Measurements from ENCODE around the gene GALNT11.

Gene GALNT11

DNA sequence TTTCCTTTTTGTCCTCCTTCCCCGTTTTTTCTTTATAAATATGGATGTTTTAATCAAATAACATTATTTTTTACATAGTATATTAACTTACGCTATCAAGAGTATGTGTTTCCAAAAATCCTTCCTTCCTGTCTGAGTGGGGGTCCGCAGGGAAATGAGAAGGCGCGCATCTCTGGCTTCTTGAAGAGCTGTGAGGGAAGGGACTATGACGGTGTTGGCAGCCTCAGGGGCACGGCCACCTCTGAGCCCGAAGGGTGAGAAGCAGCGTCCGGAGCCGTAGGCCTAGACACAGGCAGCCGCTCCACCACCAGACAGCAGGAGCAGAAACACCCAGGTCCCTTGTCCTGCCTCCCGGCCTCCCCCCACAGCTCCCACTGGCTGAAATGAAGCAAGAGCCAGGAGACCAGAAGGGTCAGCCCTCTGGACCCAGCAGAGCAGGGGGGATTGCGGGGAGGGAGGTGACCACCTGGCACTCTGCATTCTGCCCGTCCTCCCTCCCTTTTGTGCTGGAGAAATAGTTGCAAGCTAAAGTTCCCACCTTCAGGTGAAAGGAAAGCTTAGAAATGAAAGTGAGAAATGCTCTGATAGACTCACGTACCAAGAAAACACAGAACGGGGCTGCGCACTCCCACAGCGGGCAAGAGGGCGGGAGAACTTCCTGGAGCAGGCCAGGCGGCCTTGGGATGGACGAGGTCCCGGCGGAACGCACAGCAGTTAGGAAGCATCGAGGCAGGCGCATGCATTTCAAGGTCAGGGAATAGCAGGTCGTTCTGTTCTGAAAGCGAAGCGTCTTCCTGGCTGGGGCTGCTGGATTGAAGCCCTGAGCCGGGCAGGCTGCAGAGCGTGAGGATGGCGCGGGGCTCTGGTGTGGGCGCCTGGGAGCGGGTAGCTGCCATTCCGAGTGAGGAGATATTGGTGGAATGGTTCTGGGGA, 105.5 kb downstream of the GALNT11 start:
- Histone ChIP-seq H3K27me3 (replicated peaks; ENCODE audit: control insufficient read depth, insufficient read depth, low read length) (no peaks in the 10 kb centered on the region), H3K4me3 (replicated peaks; ENCODE audit: low read depth, low read length) (no peak overlapping the region), H3K36me3 (ENCODE audit: control insufficient read depth, insufficient read depth, low read length) (peaks cover 30% of the 10 kb centered on the region)
- TF ChIP-seq, protein P1, sequence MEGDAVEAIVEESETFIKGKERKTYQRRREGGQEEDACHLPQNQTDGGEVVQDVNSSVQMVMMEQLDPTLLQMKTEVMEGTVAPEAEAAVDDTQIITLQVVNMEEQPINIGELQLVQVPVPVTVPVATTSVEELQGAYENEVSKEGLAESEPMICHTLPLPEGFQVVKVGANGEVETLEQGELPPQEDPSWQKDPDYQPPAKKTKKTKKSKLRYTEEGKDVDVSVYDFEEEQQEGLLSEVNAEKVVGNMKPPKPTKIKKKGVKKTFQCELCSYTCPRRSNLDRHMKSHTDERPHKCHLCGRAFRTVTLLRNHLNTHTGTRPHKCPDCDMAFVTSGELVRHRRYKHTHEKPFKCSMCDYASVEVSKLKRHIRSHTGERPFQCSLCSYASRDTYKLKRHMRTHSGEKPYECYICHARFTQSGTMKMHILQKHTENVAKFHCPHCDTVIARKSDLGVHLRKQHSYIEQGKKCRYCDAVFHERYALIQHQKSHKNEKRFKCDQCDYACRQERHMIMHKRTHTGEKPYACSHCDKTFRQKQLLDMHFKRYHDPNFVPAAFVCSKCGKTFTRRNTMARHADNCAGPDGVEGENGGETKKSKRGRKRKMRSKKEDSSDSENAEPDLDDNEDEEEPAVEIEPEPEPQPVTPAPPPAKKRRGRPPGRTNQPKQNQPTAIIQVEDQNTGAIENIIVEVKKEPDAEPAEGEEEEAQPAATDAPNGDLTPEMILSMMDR (IDR thresholded peaks at IDR 0.05; ENCODE audit: insufficient read depth, low read length, poor library complexity, severe bottlenecking): no peak
- DNase-seq (ENCODE audit: extremely low read depth, insufficient read length): no peak

- Histone ChIP-seq H3K4me3 (replicated peaks; ENCODE audit: low read depth, low read length) (no peak overlapping the region), H3K36me3 (ENCODE audit: control insufficient read depth, insufficient read depth, low read length) (peaks cover 28% of the 10 kb centered on the region), H3K27me3 (replicated peaks; ENCODE audit: control insufficient read depth, insufficient read depth, low read length) (no peaks in the 10 kb centered on the region)
- TF ChIP-seq, protein P1 (IDR thresholded peaks at IDR 0.05; ENCODE audit: insufficient read depth, low read length, poor library complexity, severe bottlenecking): no peak
- DNase-seq (ENCODE audit: extremely low read depth, insufficient read length): no peak
Measured at GRCh38 chr7:152131981-152132494, 106.6 kb downstream of the GALNT11 start.

- no peak for DNase-seq (ENCODE audit: extremely low read depth, insufficient read length)
- peaks cover 25% of the 10 kb centered on the region for H3K36me3 ChIP-seq (ENCODE audit: control insufficient read depth, insufficient read depth, low read length)
- no peak overlapping the region for H3K4me3 ChIP-seq (replicated peaks; ENCODE audit: low read depth, low read length)
- TF ChIP-seq, protein P1 (IDR thresholded peaks at IDR 0.05; ENCODE audit: insufficient read depth, low read length, poor library complexity, severe bottlenecking): no peak
- H3K27me3 ChIP-seq (replicated peaks; ENCODE audit: control insufficient read depth, insufficient read depth, low read length): no peaks in the 10 kb centered on the region
Measured at GRCh38 chr7:152132812-152133211, 107.3 kb downstream of the GALNT11 start.

DNA sequence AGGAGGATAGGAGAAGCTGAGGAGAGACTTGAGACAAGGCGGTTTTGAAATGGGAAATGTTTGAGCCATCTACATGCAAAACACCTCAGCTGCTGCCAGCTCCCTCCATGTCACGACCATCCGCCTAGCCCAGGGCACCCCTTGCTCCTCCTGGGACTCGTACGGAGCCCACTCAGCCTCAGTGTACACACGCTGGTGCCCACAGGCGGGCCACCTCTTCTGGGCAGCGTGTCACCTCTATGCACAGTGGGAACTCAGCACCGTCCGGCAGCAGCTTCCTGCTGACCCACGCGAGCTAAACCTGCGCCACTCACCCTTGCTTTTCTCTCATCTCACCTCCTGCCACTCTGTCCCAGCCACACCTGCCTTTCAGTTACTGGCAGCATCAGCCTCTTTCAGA, 108.3 kb downstream of the GALNT11 start:
- H3K4me3 ChIP-seq (replicated peaks; ENCODE audit: low read depth, low read length): no peak overlapping the region
- peaks cover 30% of the 10 kb centered on the region for H3K36me3 ChIP-seq (ENCODE audit: control insufficient read depth, insufficient read depth, low read length)
- TF ChIP-seq, protein P1 (IDR thresholded peaks at IDR 0.05; ENCODE audit: insufficient read depth, low read length, poor library complexity, severe bottlenecking): no peak
- no peak for DNase-seq (ENCODE audit: extremely low read depth, insufficient read length)
- no peaks in the 10 kb centered on the region for H3K27me3 ChIP-seq (replicated peaks; ENCODE audit: control insufficient read depth, insufficient read depth, low read length)

DNA sequence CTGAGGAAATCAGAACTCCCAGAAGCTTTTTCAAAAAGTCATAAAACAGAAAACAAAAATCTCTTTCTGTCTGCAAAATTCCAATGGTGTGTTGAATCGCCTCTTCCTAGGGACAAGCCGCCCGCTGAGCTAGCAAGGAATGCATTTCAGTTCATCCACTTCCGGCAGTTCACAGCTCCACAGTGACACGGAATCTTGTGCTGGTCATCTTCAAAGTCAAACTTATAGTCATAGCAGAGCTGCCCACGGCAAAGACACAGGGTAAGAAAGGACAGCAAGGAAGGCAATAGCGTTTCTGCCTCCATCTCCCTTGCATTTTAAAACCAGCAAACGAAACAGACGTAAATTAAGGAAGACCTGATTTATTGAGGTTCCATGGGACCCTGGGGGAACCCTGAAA, 111.2 kb downstream of the GALNT11 start:
- DNase-seq (ENCODE audit: extremely low read depth, insufficient read length): no peak
- TF ChIP-seq, protein P1 (IDR thresholded peaks at IDR 0.05; ENCODE audit: insufficient read depth, low read length, poor library complexity, severe bottlenecking): no peak
- peaks cover 21% of the 10 kb centered on the region for H3K36me3 ChIP-seq (ENCODE audit: control insufficient read depth, insufficient read depth, low read length)
- H3K27me3 ChIP-seq (replicated peaks; ENCODE audit: control insufficient read depth, insufficient read depth, low read length): no peaks in the 10 kb centered on the region
- H3K4me3 ChIP-seq (replicated peaks; ENCODE audit: low read depth, low read length): no peak overlapping the region

Data from GM06990 (cell line).